IPS DF 19.7 (cell line): Measurements from ENCODE around the gene PAAF1.
A peak's percentile ranks its signal among the peaks of the same experiment; 100 is the strongest.

Experiments
- DNase-seq: peaks from one replicate; pipeline ENCODE4 v3.0.0-alpha.2; 2013; ENCODE audit warnings: low read depth, low spot score

PAAF1 gene, protein sequence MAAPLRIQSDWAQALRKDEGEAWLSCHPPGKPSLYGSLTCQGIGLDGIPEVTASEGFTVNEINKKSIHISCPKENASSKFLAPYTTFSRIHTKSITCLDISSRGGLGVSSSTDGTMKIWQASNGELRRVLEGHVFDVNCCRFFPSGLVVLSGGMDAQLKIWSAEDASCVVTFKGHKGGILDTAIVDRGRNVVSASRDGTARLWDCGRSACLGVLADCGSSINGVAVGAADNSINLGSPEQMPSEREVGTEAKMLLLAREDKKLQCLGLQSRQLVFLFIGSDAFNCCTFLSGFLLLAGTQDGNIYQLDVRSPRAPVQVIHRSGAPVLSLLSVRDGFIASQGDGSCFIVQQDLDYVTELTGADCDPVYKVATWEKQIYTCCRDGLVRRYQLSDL

GRCh38 chr11:73876424-73877310, at the start of gene PAAF1, which contains the start of gene COA4:
TSS of gene PAAF1 (plus strand) at chr11:73876999. CDS start at chr11:73877022, 23 bp downstream.
TSS of gene COA4 (minus strand) at chr11:73876846. CDS start at chr11:73873378, 3,468 bp downstream.
- DNase-seq: peak; percentile 95

GRCh38 chr11:73830261-73830660, 46.5 kb upstream of the PAAF1 start:
- DNase-seq: no peak

GRCh38 chr11:73833067-73833466, 43.7 kb upstream of the PAAF1 start:
- DNase-seq: no peak

- DNase-seq: peak; percentile 17
Observed at GRCh38 chr11:73838443-73839122, 38.2 kb upstream of the PAAF1 start.

GRCh38 chr11:73839123-73839457, 37.7 kb upstream of the PAAF1 start:
- DNase-seq: no peak

DNA sequence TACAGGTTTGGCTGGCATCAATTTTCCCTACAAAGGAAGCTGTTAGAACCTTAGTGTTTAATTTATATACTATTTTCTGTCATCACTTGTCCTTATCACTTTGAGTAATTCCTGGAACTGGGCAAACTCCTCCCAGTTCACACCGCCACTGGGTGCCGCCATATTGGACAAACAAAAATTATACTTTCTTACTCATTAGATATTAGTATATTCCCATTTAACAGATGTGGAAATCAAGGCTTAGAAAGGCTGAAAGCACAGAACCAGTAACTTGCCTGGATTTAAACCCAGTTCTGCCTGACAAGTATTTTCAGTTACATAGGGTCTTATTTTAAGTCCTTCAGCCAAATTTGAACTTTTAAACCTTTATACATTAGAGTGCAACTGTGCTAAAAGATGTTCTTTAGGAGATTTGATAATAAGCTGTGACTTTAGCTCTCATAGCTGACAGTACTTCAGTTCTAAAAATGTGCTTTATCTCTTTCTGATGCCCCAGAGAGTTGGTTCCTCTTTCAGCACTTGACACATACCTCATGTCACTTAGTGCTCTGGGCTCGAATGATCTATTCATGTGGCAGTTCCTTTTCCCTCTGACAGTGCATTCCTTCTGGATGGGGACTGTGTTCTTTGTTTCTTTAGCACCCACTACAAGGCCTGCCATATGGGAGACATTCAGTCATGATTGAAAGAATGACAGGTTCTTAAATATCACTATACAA, 25.6 kb upstream of the PAAF1 start:
- DNase-seq: no peak

DNA sequence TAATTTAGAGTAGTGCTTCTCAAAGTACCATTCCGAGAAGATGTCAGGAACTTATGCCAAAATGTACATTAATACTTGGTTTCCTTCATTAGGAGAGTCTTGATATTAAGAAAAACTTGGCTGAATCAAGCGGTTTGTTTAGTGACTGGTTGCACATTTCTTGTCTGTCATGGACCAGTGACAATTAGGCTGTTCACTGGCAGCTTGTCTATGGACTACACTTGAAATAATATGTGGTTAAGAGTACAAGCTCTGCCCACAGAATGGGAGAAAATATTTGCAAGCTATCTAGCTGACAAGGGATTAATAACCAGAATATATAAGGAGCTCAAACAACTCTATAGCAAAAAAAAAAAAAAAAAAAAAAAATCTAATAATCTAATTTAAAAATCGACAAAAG, 24.8 kb upstream of the PAAF1 start:
- no peak for DNase-seq

- DNase-seq: no peak
Observed at GRCh38 chr11:73854680-73855079, 22.1 kb upstream of the PAAF1 start.

- no peak for DNase-seq
Observed at GRCh38 chr11:73856031-73856567, 20.7 kb upstream of the PAAF1 start.

DNA sequence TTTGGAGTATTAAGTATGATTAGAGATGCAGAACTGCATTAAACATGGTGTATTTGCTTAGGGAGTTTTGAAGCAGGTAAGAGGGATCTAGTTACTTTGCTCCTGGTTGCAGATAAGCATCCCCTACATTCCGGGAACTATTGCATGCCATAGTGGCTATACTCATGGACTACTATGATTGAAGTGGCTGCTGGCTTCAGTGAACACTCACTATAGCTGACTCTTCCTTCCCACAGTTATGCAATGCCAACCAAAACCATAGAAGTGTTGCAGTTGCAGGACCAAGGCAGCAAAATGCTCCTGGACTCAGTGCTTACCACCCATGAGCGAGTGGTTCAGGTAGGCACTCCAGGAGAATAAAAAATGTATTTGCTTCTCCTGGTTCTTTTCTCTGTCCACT, 17.1 kb upstream of the PAAF1 start:
- no peak for DNase-seq

GRCh38 chr11:73860202-73860601, 16.6 kb upstream of the PAAF1 start:
- no peak for DNase-seq

GRCh38 chr11:73862986-73863385, 13.8 kb upstream of the PAAF1 start:
- DNase-seq: no peak

- no peak for DNase-seq
Observed at GRCh38 chr11:73866095-73866579, 10.7 kb upstream of the PAAF1 start.

DNA sequence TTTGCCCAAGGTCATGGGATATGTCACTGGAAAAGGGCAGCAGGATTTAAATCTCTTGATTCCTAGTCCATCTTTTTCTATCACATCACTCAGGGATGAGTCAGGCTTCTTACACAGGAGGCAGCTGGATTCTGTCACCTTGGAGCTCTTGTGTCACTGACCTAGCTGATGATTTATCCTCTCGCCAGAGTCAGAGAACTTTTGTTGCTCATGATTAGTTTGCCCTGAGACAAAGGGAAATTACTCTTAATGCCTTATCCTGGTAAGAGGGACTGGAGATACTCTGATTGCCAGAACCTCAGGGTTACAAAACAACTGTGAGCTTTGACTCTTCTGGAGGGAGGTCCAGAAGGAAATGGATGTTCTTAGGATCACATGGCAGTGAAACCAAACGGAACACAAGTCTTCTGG, 10.2 kb upstream of the PAAF1 start:
- no peak for DNase-seq

DNA sequence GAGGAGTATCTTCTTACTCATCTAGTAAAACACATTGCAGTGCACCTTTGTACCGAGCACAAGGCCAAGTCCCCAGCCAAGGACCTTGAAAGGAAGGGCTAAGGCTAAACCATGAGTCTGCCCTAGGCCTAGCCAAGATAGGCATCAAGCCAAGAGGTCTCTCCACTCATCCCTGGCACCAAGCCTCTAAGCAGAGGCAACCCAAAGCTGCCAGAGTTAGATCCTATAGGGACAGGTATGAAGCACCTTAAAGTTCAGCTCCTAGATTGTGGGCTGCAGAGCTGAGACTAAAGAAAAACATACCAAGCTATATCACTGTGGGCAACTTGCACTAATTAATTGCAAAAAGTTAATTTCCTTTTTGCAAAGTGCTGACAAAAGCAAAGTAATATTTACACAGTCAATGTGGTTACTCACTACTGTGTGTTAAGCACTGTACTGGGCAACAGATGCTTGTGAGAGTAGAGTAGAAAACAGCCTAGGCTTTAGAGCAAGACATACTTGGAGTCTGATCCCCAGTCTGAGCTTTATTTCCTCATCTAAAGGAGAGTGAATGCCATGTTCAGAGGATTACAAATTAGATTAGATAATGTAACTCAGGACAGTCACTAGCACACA, 7.4 kb upstream of the PAAF1 start:
- no peak for DNase-seq

DNA sequence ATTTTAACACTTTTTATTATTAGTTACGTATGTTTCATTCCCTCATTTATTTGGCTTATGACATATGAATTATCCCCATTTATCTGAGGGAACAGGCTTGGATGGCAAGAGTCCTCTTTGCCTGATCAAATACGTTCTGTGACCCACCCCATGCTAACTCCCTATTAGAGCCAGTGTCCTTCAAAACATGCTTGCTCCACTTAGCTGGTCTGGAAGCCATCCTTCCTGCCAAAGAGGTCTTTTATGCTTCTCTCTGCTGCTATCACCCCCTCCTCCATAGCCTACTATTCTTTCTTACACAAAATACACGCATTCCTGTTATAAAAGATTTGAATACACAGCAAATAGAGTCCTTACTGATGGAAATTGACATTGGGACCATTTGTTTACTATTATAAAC, 6.5 kb upstream of the PAAF1 start:
- no peak for DNase-seq

DNA sequence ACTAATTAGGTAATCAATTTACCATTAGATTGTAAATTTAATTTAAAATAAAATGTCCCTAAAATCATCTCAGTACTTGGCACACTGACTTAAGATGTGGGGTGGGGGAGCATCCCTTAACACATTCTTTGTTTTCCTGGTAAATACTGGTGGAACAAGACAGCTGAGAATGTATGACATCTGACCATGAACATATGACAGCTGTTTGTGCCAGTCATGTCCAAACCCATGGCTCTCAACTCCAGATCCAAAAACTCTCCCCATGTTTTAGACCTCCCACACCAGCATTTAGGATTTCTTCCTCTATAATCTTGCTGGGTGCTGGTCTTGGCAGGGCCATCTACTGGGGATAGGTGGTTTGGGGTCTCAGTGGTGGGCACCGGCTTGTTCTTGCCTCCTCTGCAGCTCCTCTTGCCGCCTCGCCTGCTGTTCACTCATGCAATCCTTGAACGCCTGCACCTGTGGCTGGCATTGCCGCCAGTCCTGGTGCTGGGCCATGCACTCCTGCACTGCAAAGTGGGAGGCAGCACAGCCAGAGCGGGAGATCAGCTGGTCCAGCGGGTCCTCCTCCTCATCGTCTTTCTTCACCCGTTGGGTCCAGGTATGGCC, 3.9 kb upstream of the PAAF1 start:
- no peak for DNase-seq

DNA sequence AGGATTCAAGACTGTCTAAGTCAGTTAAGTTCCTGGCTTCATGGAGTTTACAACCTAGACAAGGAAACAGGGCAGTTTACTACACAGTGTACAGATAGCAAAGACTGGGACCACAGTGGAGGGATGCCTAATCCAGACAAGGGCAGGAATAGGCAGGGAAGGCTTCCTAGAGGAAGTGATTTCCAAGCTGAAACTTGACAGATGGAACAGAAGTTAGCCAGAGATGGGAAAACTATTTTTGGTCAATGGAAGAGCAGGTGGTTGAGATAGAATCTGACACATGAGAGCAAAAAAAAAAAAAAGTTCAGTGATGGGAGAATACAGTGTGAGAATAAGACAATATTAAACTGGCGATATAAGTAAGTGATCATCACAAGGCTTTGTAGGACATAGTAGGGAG, 1.4 kb upstream of the PAAF1 start:
- no peak for DNase-seq

DNA sequence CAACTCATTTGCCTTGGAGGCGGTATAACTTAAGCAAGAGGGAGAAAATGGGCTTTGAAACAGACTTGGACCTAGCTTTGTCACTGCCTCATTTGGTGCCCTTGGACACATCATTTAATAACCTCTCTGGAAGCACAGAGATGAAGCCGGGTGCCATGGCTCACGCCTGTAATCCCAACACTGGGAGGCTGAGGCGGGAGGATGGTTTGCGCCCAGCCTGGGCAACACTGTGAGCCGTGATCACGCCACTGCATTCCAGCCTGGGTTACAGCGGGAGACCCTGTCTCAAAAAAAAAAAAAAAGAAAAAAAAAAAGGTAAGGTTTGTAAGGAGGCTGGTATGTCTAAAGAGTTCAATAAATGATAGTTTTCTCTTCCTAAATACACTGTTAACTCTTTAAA, 959 bp upstream of the PAAF1 start:
- DNase-seq: no peak

DNA sequence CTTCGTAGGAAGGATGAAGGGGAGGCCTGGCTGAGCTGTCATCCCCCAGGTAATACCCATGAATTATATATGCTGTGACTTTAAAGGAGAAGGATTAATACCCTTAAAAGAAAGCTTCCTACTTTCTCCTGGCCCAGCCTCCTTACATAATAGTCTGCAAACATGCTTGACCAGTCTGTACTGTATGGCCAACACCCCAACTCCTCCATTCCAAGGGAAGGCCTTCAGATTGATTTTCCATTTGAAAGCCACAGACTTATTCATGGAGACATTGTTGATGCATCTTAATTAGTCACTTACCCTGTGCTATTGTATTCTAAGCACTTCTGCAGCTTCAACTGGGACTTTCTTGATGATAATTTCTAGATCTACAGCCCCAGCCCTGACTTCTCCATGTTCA, 2.0 kb downstream of the PAAF1 start:
- DNase-seq: no peak
